HG02610 (cell line): ENCODE measurements around the gene KIAA0232.

Experiments used
- ATAC-seq: cut with Tn5 transposase; IDR thresholded peaks from one replicate; pipeline ENCODE4 v1.9.1; 2021; ENCODE audit warnings: mild to moderate bottlenecking, moderate library complexity; ENCODE audit not compliant: unreplicated experiment

KIAA0232 gene

GRCh38 chr4:6845574-6845973, 63.0 kb downstream of the KIAA0232 start:
- no peak for ATAC-seq

- ATAC-seq, result no peak
Measured at GRCh38 chr4:6847178-6847577, 64.7 kb downstream of the KIAA0232 start.

GRCh38 chr4:6848717-6849305, 66.3 kb downstream of the KIAA0232 start:
- ATAC-seq, result no peak

- ATAC-seq, result no peak
Measured at GRCh38 chr4:6849691-6850090, 67.2 kb downstream of the KIAA0232 start.

GRCh38 chr4:6851431-6851830, 68.9 kb downstream of the KIAA0232 start:
- ATAC-seq, result no peak

GRCh38 chr4:6851962-6852361, 69.4 kb downstream of the KIAA0232 start:
- no peak for ATAC-seq

- no peak for ATAC-seq
Measured at GRCh38 chr4:6852582-6852981, 70.1 kb downstream of the KIAA0232 start.

- no peak for ATAC-seq
Measured at GRCh38 chr4:6854098-6854744, 71.7 kb downstream of the KIAA0232 start.

GRCh38 chr4:6855692-6856297, 73.3 kb downstream of the KIAA0232 start:
- ATAC-seq, result peak; percentile 92

GRCh38 chr4:6856391-6856790, 73.9 kb downstream of the KIAA0232 start:
- no peak for ATAC-seq

GRCh38 chr4:6857009-6857882, 74.7 kb downstream of the KIAA0232 start:
- no peak for ATAC-seq

GRCh38 chr4:6858997-6859396, 76.5 kb downstream of the KIAA0232 start:
- no peak for ATAC-seq

- ATAC-seq, result no peak
Measured at GRCh38 chr4:6859543-6859942, 77.0 kb downstream of the KIAA0232 start.

- no peak for ATAC-seq
Measured at GRCh38 chr4:6868386-6868785, 85.9 kb downstream of the KIAA0232 start.

- ATAC-seq, result no peak
Measured at GRCh38 chr4:6869944-6870343, 87.4 kb downstream of the KIAA0232 start.

- no peak for ATAC-seq
Measured at GRCh38 chr4:6873291-6873690, 90.8 kb downstream of the KIAA0232 start.

- no peak for ATAC-seq
Measured at GRCh38 chr4:6873792-6874461, 91.4 kb downstream of the KIAA0232 start.

GRCh38 chr4:6874981-6875380, 92.5 kb downstream of the KIAA0232 start:
- no peak for ATAC-seq

GRCh38 chr4:6875431-6875831, 92.9 kb downstream of the KIAA0232 start:
- ATAC-seq, result no peak

GRCh38 chr4:6876440-6876839, 93.9 kb downstream of the KIAA0232 start:
- ATAC-seq, result no peak

- no peak for ATAC-seq
Measured at GRCh38 chr4:6877067-6877466, 94.5 kb downstream of the KIAA0232 start.
